Left kidney (tissue), 8 donors: ENCODE results near the gene TFDP2. TPM values are rescaled to one million over a fixed set of nuclear protein-coding genes. Genes with fewer than 3 reads are reported as not detected.
A peak's percentile ranks its signal among the peaks of the same experiment; 100 is the strongest.
"Not testable (repeated sequence)": the region's sequence is repeated elsewhere in the genome, so short reads cannot be mapped to it uniquely, and the experiment has no call there.

Source experiments
- DNase-seq: peaks from one replicate; pipeline ENCODE4 v3.0.0-alpha.2; 2013
- long read RNA-seq, 8 donors: transcript quantifications; one replicate each; lab custom pipeline, GENCODE V29; 2026
- polyA plus RNA-seq: library from polyadenylated mRNA; unstranded; fragments of 120-200 nt; gene quantifications from one replicate; pipeline ENCODE4 v1.2.1, GENCODE V29; 2013; ENCODE audit not compliant: insufficient read length

Gene TFDP2, protein sequence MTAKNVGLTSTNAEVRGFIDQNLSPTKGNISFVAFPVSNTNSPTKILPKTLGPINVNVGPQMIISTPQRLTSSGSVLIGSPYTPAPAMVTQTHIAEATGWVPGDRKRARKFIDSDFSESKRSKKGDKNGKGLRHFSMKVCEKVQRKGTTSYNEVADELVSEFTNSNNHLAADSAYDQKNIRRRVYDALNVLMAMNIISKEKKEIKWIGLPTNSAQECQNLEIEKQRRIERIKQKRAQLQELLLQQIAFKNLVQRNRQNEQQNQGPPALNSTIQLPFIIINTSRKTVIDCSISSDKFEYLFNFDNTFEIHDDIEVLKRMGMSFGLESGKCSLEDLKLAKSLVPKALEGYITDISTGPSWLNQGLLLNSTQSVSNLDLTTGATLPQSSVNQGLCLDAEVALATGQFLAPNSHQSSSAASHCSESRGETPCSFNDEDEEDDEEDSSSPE
- 112 TPM for polyA plus RNA-seq
- long read RNA-seq, donor 1, partial matches to known transcripts: 0 of 6 reads
- long read RNA-seq, donor 1, other reads (novel, unspliced or antisense): 0 of 6 reads
- long read RNA-seq, donor 2, partial matches to known transcripts: 15 of 16 reads
- long read RNA-seq, donor 2, other reads (novel, unspliced or antisense): 0 of 16 reads
- long read RNA-seq, donor 3, full-length matches to known transcripts: 7 of 7 reads
- long read RNA-seq, donor 3, partial matches to known transcripts: 0 of 7 reads
- long read RNA-seq, donor 3, other reads (novel, unspliced or antisense): 0 of 7 reads
- long read RNA-seq, donor 4, partial matches to known transcripts: 0 of 1 reads
- long read RNA-seq, donor 4, other reads (novel, unspliced or antisense): 0 of 1 reads
- long read RNA-seq, donor 5, partial matches to known transcripts: 5 of 7 reads
- long read RNA-seq, donor 5, other reads (novel, unspliced or antisense): 0 of 7 reads
- long read RNA-seq, donor 6, partial matches to known transcripts: 30 of 32 reads
- long read RNA-seq, donor 6, other reads (novel, unspliced or antisense): 0 of 32 reads
- long read RNA-seq, donor 7, full-length matches to known transcripts: 6 of 65 reads
- long read RNA-seq, donor 7, partial matches to known transcripts: 59 of 65 reads
- long read RNA-seq, donor 7, other reads (novel, unspliced or antisense): 0 of 65 reads
- long read RNA-seq, donor 8, partial matches to known transcripts: 0 of 3 reads
- long read RNA-seq, donor 8, other reads (novel, unspliced or antisense): 0 of 3 reads

DNA sequence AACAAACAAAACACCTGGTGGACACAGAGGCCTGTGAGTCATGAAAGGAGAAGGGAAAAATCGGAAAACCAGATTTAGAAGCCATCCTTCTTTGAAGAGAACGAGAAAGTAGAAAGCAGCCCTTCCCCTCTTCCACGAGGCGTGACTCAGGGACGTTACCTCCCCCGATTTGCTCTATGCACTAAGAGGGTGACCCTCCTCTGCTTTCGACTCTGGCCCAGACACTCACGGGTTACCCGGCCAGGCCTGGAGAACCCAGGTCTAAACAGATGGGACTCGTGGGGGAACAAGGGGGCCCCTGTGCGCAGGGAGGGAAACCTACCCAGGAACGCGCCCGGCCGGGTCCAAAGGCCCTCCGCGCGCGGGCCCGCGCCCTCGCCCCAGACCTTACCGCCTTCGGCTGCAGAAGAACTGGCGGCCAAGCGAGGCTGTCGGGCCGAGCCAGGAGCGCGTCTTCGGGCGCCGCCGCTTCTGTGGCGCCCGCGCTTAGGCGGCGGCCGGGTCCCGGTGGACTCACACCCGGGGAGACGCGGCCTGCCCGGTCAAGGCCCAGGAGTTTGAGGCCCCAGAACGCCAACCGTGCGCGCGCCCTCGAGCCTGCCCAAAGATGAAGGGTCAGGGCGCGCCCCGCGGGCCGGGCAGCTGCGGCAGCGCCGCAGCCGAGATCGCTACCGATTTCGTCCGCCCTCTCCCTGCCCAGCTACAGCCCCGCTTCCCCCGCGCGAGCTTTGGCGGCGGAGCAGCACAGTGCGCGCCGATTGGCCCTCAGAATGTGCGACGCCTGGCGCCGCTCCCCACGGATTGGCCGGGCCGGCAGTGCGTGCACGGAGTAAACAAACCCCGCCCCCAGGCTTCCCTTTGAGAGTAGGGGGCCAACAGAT, at the start of gene TFDP2:
Gene TFDP2 (minus strand): TSS at position 753 of the 881 bp plus-strand sequence. CDS start 47,795 bp downstream, outside the sequence.
- peak; percentile 93 for DNase-seq

GRCh38 chr3:142188846-142189245, 39.5 kb upstream of the TFDP2 start:
- no peak for DNase-seq

GRCh38 chr3:142180761-142181362, 31.5 kb upstream of the TFDP2 start:
- peak; percentile 2 for DNase-seq

GRCh38 chr3:142175478-142175877, 26.1 kb upstream of the TFDP2 start:
- no peak for DNase-seq

DNA sequence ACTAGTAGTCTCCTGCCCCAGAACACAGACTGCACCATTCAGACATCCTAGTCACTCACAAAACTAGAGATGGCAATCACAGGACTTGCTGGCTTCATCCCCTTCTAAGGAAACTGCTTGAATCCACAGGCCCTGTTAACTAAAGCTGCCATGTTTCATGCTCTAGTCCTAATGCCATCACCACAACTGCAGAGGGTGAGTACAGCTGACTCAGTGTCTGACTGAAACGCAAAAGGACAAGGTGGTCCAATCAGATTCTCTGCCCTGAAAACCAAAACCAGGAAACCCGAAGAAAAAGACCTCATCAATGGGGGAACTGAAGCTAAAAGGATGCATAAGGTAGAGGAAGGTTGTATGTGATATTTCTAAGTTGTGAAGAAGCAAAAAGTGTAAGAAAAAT, 25.2 kb upstream of the TFDP2 start:
- no peak for DNase-seq

DNA sequence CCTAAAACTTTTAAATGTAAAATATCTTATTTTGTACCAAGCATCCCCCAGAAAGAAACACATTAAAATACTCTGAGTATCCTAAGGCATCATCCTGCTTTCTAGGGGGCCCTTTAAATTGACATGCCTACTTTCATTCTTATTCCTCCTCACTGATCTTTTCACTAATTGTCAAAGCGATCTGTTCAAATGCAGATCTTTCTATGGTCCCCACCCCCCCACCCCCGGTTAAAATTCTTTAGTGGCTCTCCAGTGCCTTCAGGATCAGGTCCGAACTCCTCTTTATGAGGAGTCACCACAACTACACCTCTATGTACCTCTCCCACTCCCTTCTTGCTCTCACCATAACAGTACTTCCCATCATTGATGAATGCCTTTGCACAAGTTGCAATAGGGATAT, 19.2 kb upstream of the TFDP2 start:
- DNase-seq: no peak

- no peak for DNase-seq
Observed at GRCh38 chr3:142165194-142165593, 15.8 kb upstream of the TFDP2 start.

DNA sequence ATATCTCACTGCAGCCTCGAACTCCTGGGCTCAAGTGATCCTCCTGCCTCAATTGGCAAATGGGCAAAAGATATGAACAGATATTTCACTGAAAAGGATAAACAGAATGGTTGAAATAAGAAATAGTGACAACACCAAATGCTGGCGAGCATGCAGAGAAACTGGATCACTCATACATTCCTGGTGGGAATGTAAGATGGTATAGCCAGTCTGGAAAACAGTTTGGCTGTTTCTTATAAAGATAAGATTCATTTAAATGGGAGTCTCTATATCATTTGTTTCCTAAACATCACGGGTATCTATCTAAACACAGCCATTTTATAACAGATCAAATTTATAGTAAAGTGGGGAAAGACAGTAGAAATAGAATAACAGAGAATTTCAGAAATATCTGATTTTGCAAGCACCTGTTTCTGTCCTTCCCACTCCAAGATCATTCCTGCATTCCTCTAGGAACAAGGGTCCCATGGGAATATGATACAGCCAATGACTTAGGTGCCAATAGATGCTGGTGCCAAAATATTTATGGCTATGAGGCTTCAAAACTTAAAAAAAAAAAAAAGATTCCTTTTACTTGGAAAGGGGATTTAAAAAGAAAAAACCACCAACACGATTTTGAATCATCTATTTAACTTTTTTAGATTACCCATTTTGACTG, 9.9 kb upstream of the TFDP2 start:
- DNase-seq: no peak

DNA sequence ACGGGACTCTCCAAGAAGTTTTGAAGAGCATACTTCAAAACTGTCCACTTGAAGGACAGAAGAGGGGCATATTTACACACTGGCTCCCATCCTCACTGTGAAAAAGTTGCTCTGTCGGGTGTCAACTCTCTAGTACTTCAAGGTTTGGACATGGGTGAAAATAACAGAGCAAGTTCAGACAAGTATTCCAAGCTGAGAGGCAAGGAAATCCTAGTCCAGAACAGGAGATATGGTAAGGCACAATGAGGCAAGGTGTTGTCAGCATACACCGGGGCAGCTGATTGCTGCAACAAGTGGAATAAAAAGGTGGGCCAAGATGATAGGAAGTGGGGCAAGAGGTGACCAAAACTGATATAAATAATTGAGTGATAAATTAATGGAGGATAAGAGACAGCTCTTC, 4.8 kb upstream of the TFDP2 start:
- no peak for DNase-seq

DNA sequence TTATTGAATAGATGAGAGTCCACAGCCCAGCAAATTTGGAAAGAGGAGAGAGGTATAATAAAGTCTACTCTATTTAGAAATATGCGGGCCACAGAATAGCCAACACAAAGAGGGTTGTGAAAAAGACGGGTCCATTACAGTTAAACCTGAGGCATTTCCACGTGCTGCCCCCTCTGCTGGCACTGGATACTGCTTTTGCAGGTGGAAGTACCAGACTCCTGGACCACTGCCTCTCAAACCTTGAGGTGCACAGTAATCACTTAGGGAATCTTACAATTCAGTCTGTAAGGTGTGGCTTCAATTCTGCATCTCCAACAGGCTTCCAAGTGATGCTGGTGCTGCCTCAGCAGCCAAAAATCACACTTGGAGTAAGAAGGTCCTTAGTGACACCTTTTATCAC, 3.0 kb upstream of the TFDP2 start:
- no peak for DNase-seq

GRCh38 chr3:142151828-142152227, 2.5 kb upstream of the TFDP2 start:
- DNase-seq: no peak

GRCh38 chr3:142151240-142151639, 1.9 kb upstream of the TFDP2 start:
- DNase-seq: no peak

DNA sequence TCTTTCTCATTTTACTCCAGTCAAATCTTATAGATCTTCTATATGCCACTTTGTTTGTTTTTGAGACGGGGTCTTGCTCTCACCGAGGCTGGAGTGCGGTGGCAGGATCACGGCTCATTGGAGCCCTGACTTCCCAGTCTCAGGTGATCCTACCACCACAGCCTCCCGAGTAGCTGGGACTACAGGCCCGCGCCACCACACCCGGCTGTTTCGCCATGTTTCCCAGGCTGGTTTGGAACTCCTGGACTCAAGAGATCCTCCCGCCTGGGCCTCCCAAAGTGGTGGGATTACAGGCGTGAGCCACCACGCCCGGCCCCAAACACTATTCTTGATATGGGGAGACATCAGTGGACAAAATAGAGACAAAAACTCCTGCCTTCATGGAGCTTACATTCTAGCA, 927 bp upstream of the TFDP2 start:
- no peak for DNase-seq

- no peak for DNase-seq
Observed at GRCh38 chr3:142149673-142149992, 289 bp upstream of the TFDP2 start.

DNA sequence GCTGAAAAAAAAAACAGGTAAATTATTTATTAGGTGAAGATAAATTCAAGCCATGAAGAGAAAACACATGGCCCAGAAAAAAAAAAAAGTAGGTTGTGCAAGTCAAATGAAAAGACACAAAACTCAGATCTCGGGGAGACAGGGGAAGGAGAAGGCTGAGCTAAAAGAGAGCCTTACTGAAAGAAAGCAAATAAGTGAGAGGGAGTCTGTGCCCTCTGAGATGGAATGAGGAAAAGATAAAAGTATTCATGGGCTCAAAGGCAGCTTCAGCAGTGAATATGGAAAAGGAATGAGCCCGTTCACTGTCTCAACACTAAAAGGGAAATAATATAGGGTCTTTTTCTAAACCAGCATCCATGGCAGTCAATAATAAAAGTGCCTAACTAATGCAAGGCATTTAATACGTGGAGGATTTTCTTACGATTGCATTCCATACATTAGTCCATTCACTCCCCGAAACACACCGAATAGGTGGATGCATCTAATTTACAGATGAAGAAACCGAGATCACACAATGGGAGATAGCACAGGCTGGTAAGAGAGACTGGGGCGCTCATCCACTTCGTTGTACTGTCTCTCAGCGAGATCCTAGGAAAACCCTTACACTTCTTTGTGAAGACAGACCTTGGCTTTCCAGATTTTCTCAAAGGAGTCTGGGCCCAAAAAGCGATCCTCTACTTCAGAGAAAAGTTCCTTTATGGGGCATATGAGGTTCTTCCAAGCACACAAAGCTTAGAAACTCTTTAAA, 1.1 kb downstream of the TFDP2 start:
- DNase-seq: no peak

- not testable (repeated sequence) for DNase-seq
Observed at GRCh38 chr3:142144587-142144986, 4.8 kb downstream of the TFDP2 start.

- not testable (repeated sequence) for DNase-seq
Observed at GRCh38 chr3:142140608-142141285, 8.6 kb downstream of the TFDP2 start.

- not testable (repeated sequence) for DNase-seq
Observed at GRCh38 chr3:142137089-142137488, 12.3 kb downstream of the TFDP2 start.

GRCh38 chr3:142134799-142135325, 14.5 kb downstream of the TFDP2 start:
- no peak for DNase-seq
